Neuron (in vitro differentiated cells): Measurements from ENCODE around the gene LIMS2.

Experiments
- H2AFZ ChIP-seq: one replicate; pipeline ENCODE4 v1.6.1; 2013; ENCODE audit warnings: low read depth, mild to moderate bottlenecking, inconsistent platforms, low read length, moderate library complexity
- H3K27me3 ChIP-seq: one replicate; pipeline ENCODE4 v1.6.1; 2013; ENCODE audit warnings: low read length; ENCODE audit not compliant: insufficient read depth
- H3K36me3 ChIP-seq: one replicate; pipeline ENCODE4 v1.6.1; 2013; ENCODE audit warnings: low read length; ENCODE audit not compliant: insufficient read depth
- H3K4me1 ChIP-seq: one replicate; pipeline ENCODE4 v1.6.1; 2013; ENCODE audit warnings: low read length; ENCODE audit not compliant: insufficient read depth
- H3K4me3 ChIP-seq: 2 replicates; pipeline ENCODE4 v1.5.1; 2013; ENCODE audit warnings: mild to moderate bottlenecking, low read length, moderate library complexity
- H3K9me3 ChIP-seq: one replicate; pipeline ENCODE4 v1.6.1; 2013; ENCODE audit warnings: low read length

Gene LIMS2

GRCh38 chr2:127623388-127624319 is 51.7 kb downstream of the LIMS2 start:
- H3K9me3 ChIP-seq, result no peaks in the 10 kb centered on the region
- H2AFZ ChIP-seq, result no peak overlapping the region
- H3K4me1 ChIP-seq, result no peaks in the 10 kb centered on the region
- no peaks in the 10 kb centered on the region for H3K36me3 ChIP-seq
- no peaks in the 10 kb centered on the region for H3K27me3 ChIP-seq
- no peak overlapping the region for H3K4me3 ChIP-seq

GRCh38 chr2:127622561-127623387 is 52.6 kb downstream of the LIMS2 start:
- Histone ChIP-seq H3K4me3 (no peak overlapping the region), H3K9me3 (no peaks in the 10 kb centered on the region), H3K27me3 (no peaks in the 10 kb centered on the region), H2AFZ (no peak overlapping the region), H3K36me3 (no peaks in the 10 kb centered on the region), H3K4me1 (no peaks in the 10 kb centered on the region)

GRCh38 chr2:127621981-127622431 is 53.3 kb downstream of the LIMS2 start:
- H2AFZ ChIP-seq, result no peak overlapping the region

GRCh38 chr2:127620866-127621265 is 54.5 kb downstream of the LIMS2 start:
- H3K9me3 ChIP-seq, result no peaks in the 10 kb centered on the region
- no peaks in the 10 kb centered on the region for H3K36me3 ChIP-seq
- no peak overlapping the region for H2AFZ ChIP-seq
- H3K4me3 ChIP-seq, result no peak overlapping the region
- H3K27me3 ChIP-seq, result no peaks in the 10 kb centered on the region
- no peaks in the 10 kb centered on the region for H3K4me1 ChIP-seq

More at GRCh38 chr2:127621981-127622431, 53.3 kb downstream of the LIMS2 start:
- Histone ChIP-seq H3K27me3 (no peaks in the 10 kb centered on the region), H3K36me3 (no peaks in the 10 kb centered on the region), H3K9me3 (no peaks in the 10 kb centered on the region), H3K4me3 (no peak overlapping the region), H3K4me1 (no peaks in the 10 kb centered on the region)

- Histone ChIP-seq H3K36me3 (no peaks in the 10 kb centered on the region), H2AFZ (no peak overlapping the region), H3K4me3 (no peak overlapping the region), H3K4me1 (no peaks in the 10 kb centered on the region), H3K9me3 (no peaks in the 10 kb centered on the region), H3K27me3 (no peaks in the 10 kb centered on the region)
Measured at GRCh38 chr2:127619877-127620705, 55.2 kb downstream of the LIMS2 start.

GRCh38 chr2:127619203-127619590 is 56.1 kb downstream of the LIMS2 start:
- no peaks in the 10 kb centered on the region for H3K27me3 ChIP-seq
- no peak overlapping the region for H3K4me3 ChIP-seq
- no peaks in the 10 kb centered on the region for H3K4me1 ChIP-seq
- no peak overlapping the region for H2AFZ ChIP-seq
- H3K9me3 ChIP-seq, result no peaks in the 10 kb centered on the region
- H3K36me3 ChIP-seq, result no peaks in the 10 kb centered on the region

- Histone ChIP-seq H3K36me3 (no peaks in the 10 kb centered on the region), H3K4me3 (no peak overlapping the region), H3K4me1 (no peaks in the 10 kb centered on the region), H3K9me3 (peaks cover 4% of the 10 kb centered on the region), H2AFZ (no peak overlapping the region), H3K27me3 (no peaks in the 10 kb centered on the region)
Measured at GRCh38 chr2:127618551-127619202, 56.7 kb downstream of the LIMS2 start.

GRCh38 chr2:127615511-127616166 is 59.7 kb downstream of the LIMS2 start:
- peaks cover 4% of the 10 kb centered on the region for H3K27me3 ChIP-seq
- H3K4me3 ChIP-seq, result no peak overlapping the region
- peaks cover 9% of the 10 kb centered on the region for H3K9me3 ChIP-seq
- H3K4me1 ChIP-seq, result no peaks in the 10 kb centered on the region
- H3K36me3 ChIP-seq, result no peaks in the 10 kb centered on the region
- no peak overlapping the region for H2AFZ ChIP-seq

- no peak overlapping the region for H3K4me3 ChIP-seq
- H3K27me3 ChIP-seq, result peaks cover 4% of the 10 kb centered on the region
- no peaks in the 10 kb centered on the region for H3K4me1 ChIP-seq
- no peaks in the 10 kb centered on the region for H3K36me3 ChIP-seq
- no peak overlapping the region for H2AFZ ChIP-seq
- peaks cover 10% of the 10 kb centered on the region for H3K9me3 ChIP-seq
Measured at GRCh38 chr2:127614731-127615130, 60.6 kb downstream of the LIMS2 start.

- H3K27me3 ChIP-seq, result peaks cover 4% of the 10 kb centered on the region
- no peak overlapping the region for H3K4me3 ChIP-seq
- H3K36me3 ChIP-seq, result no peaks in the 10 kb centered on the region
- H2AFZ ChIP-seq, result no peak overlapping the region
- H3K9me3 ChIP-seq, result peaks cover 10% of the 10 kb centered on the region
- H3K4me1 ChIP-seq, result no peaks in the 10 kb centered on the region
Measured at GRCh38 chr2:127614246-127614645, 61.1 kb downstream of the LIMS2 start.

GRCh38 chr2:127612111-127612822 is 63.1 kb downstream of the LIMS2 start:
- Histone ChIP-seq H3K36me3 (no peaks in the 10 kb centered on the region), H3K4me1 (no peaks in the 10 kb centered on the region), H3K4me3 (no peak overlapping the region)

More at GRCh38 chr2:127612111-127612822, 63.1 kb downstream of the LIMS2 start:
- peaks cover 10% of the 10 kb centered on the region for H3K9me3 ChIP-seq
- peaks cover 4% of the 10 kb centered on the region for H3K27me3 ChIP-seq
- H2AFZ ChIP-seq, result no peak overlapping the region
